ENCODE results near the gene ASPA. TPM values are rescaled to one million over a fixed set of nuclear protein-coding genes. Genes with fewer than 3 reads are reported as not detected.

The ASPA gene
- total and polyA plus RNA-seq, 2 donors (not counting 3 experiments of a cell fraction or from before 2014, with no cell fraction given), result 0.01 TPM; not detected in 1

- Histone ChIP-seq H3K4me3 (replicated peaks in 1 of 3; ENCODE audit: insufficient read depth in 1 of 3, low read depth in 1 of 3, low read length in 3 of 3) (no peak overlapping the region), H3K36me3 (ENCODE audit: control insufficient read depth in 2 of 2, extremely low read depth in 1 of 2, insufficient read depth in 2 of 2, low read length in 2 of 2) (no peaks in the 10 kb centered on the region), H3K9me3 (replicated peaks; ENCODE audit: control insufficient read depth, insufficient read depth, low read length) (no peaks in the 10 kb centered on the region), H4K20me1 (replicated peaks; ENCODE audit: control insufficient read depth, extremely low read depth, insufficient read depth, low read length) (no peaks in the 10 kb centered on the region), H3K4me2 (ENCODE audit: insufficient read depth, low read length) (no peak overlapping the region), H3K4me1 (ENCODE audit: control insufficient read depth, extremely low read depth, insufficient read depth, low read length) (no peaks in the 10 kb centered on the region), H3K9ac (replicated peaks; ENCODE audit: extremely low read depth, insufficient read depth, low read length) (no peak overlapping the region), H3K79me2 (ENCODE audit: control insufficient read depth, insufficient read depth, low read length) (no peaks in the 10 kb centered on the region), H3K27me3 (ENCODE audit: control insufficient read depth in 2 of 2, insufficient read depth in 2 of 2, low read length in 2 of 2) (no peaks in the 10 kb centered on the region), H2AFZ (ENCODE audit: low read depth, low read length) (no peak overlapping the region), H3K9me1 (replicated peaks; ENCODE audit: control insufficient read depth, extremely low read depth, insufficient read depth, low read length) (no peaks in the 10 kb centered on the region), H3K27ac (ENCODE audit: insufficient read depth, low read depth, low read length) (no peak overlapping the region)
- intact Hi-C loops (cut with micrococcal nuclease), result no loop called here
- FAIRE-seq (no peak), DNase-seq (ENCODE audit: low read depth, low spot score) (no peak)
- ChIA-PET CTCF (no interaction called here), POLR2A (no interaction called here)
- no peak for TF ChIP-seq FOS (IDR thresholded peaks at IDR 0.05; ENCODE audit: borderline replicate concordance, insufficient read depth, low read length)
- TF ChIP-seq MYC (IDR thresholded peaks at IDR 0.05; ENCODE audit: low read depth, low read length), result no peak
- no peak for TF ChIP-seq EZH2 (IDR thresholded peaks at IDR 0.05; ENCODE audit: borderline replicate concordance, low read depth, low read length, severe bottlenecking)
- dilution Hi-C loops (cut with MboI; ENCODE audit: extremely low pct_ligation_motif_present, low sequenced_read_pairs), result no loop called here
- no TSS peak for BruUV-seq (replicated peaks)
Observed at GRCh38 chr17:3529817-3530741, 54.3 kb downstream of the ASPA start.

DNA sequence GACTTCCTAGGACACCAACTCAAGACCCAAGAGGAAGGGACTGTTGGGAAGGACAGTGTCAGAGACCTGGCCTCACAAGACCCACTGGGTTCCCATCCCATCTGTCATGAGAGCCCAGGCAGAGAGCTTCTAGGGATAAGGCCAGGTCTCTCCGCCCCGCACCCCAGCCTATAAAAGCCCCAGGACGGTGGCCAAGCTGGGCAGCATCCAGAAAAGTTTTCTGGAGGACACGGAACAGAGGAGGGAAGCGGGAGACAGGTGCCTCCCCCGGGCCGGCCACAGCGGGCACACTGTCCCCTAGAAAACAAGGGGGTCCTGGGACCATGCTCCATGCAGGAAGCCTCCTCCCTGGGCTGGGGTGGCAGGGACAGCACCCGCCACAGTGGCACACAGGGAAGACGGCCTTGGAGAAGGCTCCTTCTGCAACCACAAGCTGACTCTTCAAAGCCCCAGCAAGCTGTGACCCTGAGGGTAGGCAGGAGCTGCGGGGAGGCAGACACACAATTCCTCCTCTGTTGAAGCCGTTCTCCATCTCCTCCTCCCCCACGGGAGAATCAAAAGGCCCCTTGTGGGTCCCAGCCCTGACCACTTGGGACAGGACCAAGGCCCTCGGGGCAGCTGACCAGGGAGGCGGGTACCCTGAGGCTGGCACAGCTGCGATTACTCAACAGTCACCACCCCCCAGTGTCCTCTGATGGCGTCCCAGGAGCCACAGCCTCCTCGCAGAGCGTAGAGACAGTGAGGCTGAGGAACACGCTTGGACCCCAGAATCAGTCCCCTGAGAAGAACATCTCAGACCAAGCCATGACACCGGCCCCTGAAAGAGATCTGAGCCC is 55.7 kb downstream of the ASPA start:
- Histone ChIP-seq H3K36me3 (ENCODE audit: control insufficient read depth in 2 of 2, extremely low read depth in 1 of 2, insufficient read depth in 2 of 2, low read length in 2 of 2) (no peaks in the 10 kb centered on the region), H3K4me3 (replicated peaks in 1 of 3; ENCODE audit: insufficient read depth in 1 of 3, low read depth in 1 of 3, low read length in 3 of 3) (no peak overlapping the region), H3K4me2 (ENCODE audit: insufficient read depth, low read length) (no peak overlapping the region), H2AFZ (ENCODE audit: low read depth, low read length) (no peak overlapping the region), H3K9me3 (replicated peaks; ENCODE audit: control insufficient read depth, insufficient read depth, low read length) (no peaks in the 10 kb centered on the region), H3K27ac (ENCODE audit: insufficient read depth, low read depth, low read length) (no peak overlapping the region), H3K4me1 (ENCODE audit: control insufficient read depth, extremely low read depth, insufficient read depth, low read length) (no peaks in the 10 kb centered on the region), H3K27me3 (ENCODE audit: control insufficient read depth in 2 of 2, insufficient read depth in 2 of 2, low read length in 2 of 2) (no peaks in the 10 kb centered on the region), H4K20me1 (replicated peaks; ENCODE audit: control insufficient read depth, extremely low read depth, insufficient read depth, low read length) (no peaks in the 10 kb centered on the region), H3K9ac (replicated peaks; ENCODE audit: extremely low read depth, insufficient read depth, low read length) (no peak overlapping the region), H3K9me1 (replicated peaks; ENCODE audit: control insufficient read depth, extremely low read depth, insufficient read depth, low read length) (no peaks in the 10 kb centered on the region), H3K79me2 (ENCODE audit: control insufficient read depth, insufficient read depth, low read length) (no peaks in the 10 kb centered on the region)
- no peak for TF ChIP-seq POLR2AphosphoS5 (IDR thresholded peaks at IDR 0.05; ENCODE audit: insufficient read depth, low read depth, low read length)
- TF ChIP-seq JUN (IDR thresholded peaks at IDR 0.05; ENCODE audit: borderline replicate concordance, insufficient read depth, insufficient read length, low read depth), result no peak
- no peak for TF ChIP-seq MAX (IDR thresholded peaks at IDR 0.05; ENCODE audit: insufficient read depth, insufficient read length)
- TF ChIP-seq GATA2 (IDR thresholded peaks at IDR 0.05; ENCODE audit: insufficient read depth, insufficient read length, low read depth, low read length), result no peak
- no peak for TF ChIP-seq MYC (IDR thresholded peaks at IDR 0.05; ENCODE audit: low read depth, low read length)
- TF ChIP-seq POLR2A (IDR thresholded peaks at IDR 0.05; ENCODE audit: low read depth, low read length), result no peak
- TF ChIP-seq FOS (IDR thresholded peaks at IDR 0.05; ENCODE audit: borderline replicate concordance, insufficient read depth, low read length), result no peak
- TF ChIP-seq, protein P1, sequence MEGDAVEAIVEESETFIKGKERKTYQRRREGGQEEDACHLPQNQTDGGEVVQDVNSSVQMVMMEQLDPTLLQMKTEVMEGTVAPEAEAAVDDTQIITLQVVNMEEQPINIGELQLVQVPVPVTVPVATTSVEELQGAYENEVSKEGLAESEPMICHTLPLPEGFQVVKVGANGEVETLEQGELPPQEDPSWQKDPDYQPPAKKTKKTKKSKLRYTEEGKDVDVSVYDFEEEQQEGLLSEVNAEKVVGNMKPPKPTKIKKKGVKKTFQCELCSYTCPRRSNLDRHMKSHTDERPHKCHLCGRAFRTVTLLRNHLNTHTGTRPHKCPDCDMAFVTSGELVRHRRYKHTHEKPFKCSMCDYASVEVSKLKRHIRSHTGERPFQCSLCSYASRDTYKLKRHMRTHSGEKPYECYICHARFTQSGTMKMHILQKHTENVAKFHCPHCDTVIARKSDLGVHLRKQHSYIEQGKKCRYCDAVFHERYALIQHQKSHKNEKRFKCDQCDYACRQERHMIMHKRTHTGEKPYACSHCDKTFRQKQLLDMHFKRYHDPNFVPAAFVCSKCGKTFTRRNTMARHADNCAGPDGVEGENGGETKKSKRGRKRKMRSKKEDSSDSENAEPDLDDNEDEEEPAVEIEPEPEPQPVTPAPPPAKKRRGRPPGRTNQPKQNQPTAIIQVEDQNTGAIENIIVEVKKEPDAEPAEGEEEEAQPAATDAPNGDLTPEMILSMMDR (IDR thresholded peaks at IDR 0.05; ENCODE audit: extremely low read depth in 1 of 2, insufficient read depth in 1 of 2, low read depth in 1 of 2, low read length in 2 of 2), result no peak
- no peak for TF ChIP-seq EZH2 (IDR thresholded peaks at IDR 0.05; ENCODE audit: borderline replicate concordance, low read depth, low read length, severe bottlenecking)
- intact Hi-C loops (cut with micrococcal nuclease) (no loop called here), dilution Hi-C loops (cut with MboI; ENCODE audit: extremely low pct_ligation_motif_present, low sequenced_read_pairs) (no loop called here)
- no TSS peak for BruUV-seq (replicated peaks)
- no peak for DNase-seq (ENCODE audit: low read depth, low spot score)
- ChIA-PET POLR2A (no interaction called here), CTCF (no interaction called here)
- no peak for FAIRE-seq

Measured in endothelial cell of umbilical vein (primary cell).